ENCODE measurements around the gene NIT1.

DNA sequence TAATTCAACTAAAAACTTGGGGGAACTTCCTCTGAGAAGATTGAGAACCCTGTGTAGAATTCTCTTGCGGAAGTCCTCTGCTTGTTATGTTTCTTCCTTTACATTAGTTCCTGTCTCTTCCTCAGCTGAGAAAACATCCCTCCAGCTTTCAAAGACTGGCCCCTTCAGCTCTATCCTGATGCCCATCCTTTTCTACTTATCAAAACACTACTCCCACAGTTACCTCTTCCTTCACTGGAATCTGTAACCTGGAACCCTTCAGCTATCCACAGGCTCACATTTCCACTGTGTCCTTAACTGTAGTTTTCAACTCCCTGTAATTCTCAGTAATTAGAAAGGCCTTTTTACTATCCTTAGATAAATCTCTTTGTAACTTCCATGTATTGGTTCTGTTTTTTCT is 20.5 kb downstream of the NIT1 start:
- TF ChIP-seq, protein P1, sequence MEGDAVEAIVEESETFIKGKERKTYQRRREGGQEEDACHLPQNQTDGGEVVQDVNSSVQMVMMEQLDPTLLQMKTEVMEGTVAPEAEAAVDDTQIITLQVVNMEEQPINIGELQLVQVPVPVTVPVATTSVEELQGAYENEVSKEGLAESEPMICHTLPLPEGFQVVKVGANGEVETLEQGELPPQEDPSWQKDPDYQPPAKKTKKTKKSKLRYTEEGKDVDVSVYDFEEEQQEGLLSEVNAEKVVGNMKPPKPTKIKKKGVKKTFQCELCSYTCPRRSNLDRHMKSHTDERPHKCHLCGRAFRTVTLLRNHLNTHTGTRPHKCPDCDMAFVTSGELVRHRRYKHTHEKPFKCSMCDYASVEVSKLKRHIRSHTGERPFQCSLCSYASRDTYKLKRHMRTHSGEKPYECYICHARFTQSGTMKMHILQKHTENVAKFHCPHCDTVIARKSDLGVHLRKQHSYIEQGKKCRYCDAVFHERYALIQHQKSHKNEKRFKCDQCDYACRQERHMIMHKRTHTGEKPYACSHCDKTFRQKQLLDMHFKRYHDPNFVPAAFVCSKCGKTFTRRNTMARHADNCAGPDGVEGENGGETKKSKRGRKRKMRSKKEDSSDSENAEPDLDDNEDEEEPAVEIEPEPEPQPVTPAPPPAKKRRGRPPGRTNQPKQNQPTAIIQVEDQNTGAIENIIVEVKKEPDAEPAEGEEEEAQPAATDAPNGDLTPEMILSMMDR (IDR thresholded peaks at IDR 0.05) = no peak
- no peak for TF ChIP-seq EZH2 (IDR thresholded peaks at IDR 0.05; ENCODE audit: borderline replicate concordance, insufficient read depth, low read depth, low read length, poor library complexity, severe bottlenecking)
